Measurements from ENCODE around the gene ESRRG.

GRCh38 chr1:216690603-216691002 is 32.6 kb downstream of the ESRRG start:
- TF ChIP-seq CTCF (IDR thresholded peaks at IDR 0.05) (no peak), POLR2A (IDR thresholded peaks at IDR 0.05) (no peak)

Measured in esophagus squamous epithelium (tissue), 4 donors.